AG09319 (cell line): Measurements from ENCODE around the gene FITM2.

Experiments
- DNase-seq: peaks from one replicate; pipeline ENCODE4 v3.0.0-alpha.2; 2010; ENCODE audit warnings: low read depth; ENCODE audit errors: extremely low read depth
- TF ChIP-seq, protein P1 (sequence below): IDR thresholded peaks from 2 replicates; pipeline ENCODE4 v1.5.1; 2011; ENCODE audit warnings: low read depth, mild to moderate bottlenecking, inconsistent platforms, low read length, moderate library complexity

Gene FITM2

GRCh38 chr20:44280387-44280786 lies 30.6 kb downstream of the FITM2 start:
- TF ChIP-seq, protein P1, sequence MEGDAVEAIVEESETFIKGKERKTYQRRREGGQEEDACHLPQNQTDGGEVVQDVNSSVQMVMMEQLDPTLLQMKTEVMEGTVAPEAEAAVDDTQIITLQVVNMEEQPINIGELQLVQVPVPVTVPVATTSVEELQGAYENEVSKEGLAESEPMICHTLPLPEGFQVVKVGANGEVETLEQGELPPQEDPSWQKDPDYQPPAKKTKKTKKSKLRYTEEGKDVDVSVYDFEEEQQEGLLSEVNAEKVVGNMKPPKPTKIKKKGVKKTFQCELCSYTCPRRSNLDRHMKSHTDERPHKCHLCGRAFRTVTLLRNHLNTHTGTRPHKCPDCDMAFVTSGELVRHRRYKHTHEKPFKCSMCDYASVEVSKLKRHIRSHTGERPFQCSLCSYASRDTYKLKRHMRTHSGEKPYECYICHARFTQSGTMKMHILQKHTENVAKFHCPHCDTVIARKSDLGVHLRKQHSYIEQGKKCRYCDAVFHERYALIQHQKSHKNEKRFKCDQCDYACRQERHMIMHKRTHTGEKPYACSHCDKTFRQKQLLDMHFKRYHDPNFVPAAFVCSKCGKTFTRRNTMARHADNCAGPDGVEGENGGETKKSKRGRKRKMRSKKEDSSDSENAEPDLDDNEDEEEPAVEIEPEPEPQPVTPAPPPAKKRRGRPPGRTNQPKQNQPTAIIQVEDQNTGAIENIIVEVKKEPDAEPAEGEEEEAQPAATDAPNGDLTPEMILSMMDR = no peak
- no peak for DNase-seq

DNA sequence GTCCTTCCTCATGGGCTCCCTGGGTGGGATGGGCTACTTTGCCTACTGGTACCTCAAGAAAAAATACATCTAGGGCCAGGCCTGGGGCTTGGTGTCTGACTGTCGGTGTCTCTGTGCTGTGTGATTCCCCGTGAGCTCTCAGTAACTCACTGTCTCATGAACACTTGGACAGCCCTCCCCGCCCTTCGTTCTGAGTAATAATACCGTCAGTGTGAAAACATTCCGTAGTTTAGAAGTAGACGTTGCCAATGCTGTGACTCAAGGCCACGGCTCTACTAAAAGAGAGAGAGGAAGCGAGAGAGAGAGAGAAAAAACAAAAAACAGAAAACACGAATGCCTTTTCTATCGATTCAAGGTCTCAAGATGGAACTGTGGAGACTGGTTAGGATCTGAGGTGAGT lies 31.8 kb downstream of the FITM2 start:
- DNase-seq = peak; percentile 8
- TF ChIP-seq, protein P1 = no peak

DNA sequence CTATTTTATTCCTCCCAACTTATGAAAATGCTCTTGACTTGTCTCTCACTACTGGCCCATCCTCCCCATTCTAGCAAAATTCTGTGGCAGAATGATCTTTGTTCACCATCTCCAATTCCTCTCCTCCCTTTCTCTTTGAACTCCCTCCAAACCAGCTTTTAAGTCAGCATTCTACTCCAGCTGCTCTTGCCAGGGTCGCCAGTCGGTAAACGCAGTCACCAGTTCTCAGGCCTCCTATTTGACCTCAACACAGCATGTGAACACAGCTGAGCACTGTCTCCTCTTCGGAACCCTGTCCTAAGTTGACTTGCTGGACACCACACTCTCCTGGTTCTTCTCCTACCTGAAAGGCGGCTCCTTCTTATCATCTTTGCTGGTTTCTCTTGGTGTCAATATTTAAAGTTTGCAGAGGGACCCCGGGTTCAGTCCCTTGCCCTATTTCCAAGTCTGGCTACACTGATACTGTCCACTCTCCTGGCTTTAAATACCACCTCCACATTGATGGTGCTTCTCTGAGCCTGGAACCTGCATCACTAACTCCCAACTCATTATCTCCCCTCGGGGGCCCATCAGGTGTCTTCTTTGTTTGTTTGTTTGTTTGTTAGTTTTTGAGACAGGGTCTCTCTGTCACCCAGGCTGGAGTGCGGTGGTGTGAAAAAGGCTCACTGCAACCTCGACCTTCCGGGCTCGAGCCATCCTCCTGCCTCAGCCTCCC lies 36.5 kb downstream of the FITM2 start:
- TF ChIP-seq, protein P1 = no peak
- no peak for DNase-seq

DNA sequence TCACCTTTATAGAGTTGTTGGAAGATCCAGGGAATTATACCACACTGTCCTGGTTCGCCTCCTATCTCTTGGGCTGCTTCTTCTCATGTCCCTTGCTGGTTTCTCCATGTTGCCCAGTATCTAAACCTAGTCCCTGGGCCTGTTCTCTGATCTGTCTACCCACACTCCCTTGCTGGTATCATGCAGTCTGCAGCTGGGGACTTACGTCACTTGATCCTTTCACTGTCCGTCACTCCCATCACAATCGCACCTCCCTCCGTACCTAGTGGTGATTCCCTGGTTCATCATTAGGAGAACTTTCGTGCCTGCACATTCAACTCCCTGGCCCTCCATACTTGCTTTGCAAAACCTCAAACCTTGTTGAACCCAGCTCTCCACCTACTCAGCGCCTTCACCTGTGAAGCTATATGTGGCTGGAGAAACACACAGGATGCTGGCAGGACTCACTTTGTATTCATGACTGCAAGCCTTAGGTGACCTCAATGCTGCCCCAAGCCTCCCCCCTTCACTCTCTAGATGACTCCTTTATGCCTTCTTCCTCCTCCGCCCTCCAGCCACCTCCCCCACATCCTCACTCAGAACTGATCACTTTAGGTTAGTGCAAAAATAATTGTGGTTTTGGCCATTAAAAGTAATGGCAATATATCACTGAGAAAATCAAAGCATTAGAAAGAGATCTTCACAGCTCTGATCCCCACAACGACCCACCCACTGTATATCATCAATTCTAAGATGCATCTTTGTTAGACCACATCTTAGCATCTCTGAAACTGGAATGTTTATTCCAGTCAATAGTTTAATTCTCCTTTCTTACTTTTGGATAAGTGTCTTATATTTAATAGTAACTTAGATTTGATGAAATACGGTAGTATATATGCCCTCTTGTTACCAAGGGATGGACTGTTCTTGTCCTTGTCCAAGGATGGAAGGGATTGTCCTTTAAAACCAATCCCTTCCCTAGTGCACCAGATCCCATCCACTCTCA lies 37.5 kb downstream of the FITM2 start:
- DNase-seq = no peak
- TF ChIP-seq, protein P1 = no peak

DNA sequence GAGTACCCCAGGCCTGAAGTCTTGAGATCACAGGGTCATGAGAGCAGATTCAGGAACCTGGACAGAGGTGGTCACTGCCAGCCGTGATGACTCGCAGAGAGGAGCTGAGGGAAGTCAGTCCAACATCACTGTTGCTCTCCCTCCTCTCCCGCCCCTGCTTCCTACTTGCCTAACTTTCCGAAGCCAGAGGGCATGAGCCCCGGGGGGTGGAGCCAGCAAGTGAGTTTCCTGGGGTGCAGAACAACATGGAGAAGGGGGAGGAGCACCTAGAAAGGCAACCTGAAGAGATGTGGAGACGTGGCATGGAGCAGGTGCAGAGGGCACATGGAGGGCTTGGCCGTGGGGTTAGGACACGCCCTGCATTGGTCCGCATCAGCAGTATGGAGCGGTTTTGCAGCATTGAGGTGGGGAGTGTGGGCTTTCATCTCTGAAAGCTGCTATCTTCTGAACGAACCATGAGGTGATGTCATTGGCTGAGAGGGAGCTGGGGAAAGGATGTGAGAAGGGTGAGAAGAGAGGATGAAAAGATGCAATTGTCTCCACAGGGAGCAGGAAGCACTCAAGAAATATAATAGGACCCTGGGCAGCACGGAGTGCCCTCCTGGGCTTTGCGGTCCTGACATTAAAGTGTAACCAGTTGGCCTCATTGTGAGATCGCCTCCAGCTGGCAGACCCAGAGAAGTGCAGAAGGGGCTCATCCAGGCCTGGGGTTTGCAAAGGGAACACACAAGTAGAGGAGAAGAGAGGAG lies 38.9 kb downstream of the FITM2 start:
- no peak for DNase-seq
- TF ChIP-seq, protein P1 = no peak

- no peak for DNase-seq
- TF ChIP-seq, protein P1 = no peak
These were observed 42.2 kb downstream of the FITM2 start for GRCh38 chr20:44268802-44269201.
